HL-60 (cell line): Measurements from ENCODE around the gene ROBO4.

Experiments
- DNase-seq, 2 experiments: peaks; one replicate each; pipeline ENCODE4 v3.0.0-alpha.2; 2010 to 2020; ENCODE audit warnings: low read depth in 1 of 2, low spot score in 1 of 2
- H3K27ac ChIP-seq: fragments of 250-450 bp; sonication (Bioruptor Pico); replicated peaks from 2 replicates; pipeline ENCODE4 v1.5.1; 2020; ENCODE audit warnings: mild to moderate bottlenecking, moderate library complexity
- H3K27me3 ChIP-seq: fragments of 250-450 bp; sonication (Bioruptor Pico); 2 replicates; pipeline ENCODE4 v1.5.1; 2021; ENCODE audit warnings: mild to moderate bottlenecking, moderate library complexity; ENCODE audit not compliant: insufficient read depth, poor library complexity, severe bottlenecking
- H3K4me3 ChIP-seq: replicated peaks from 2 replicates; pipeline ENCODE4 v1.5.1; 2011; ENCODE audit warnings: mild to moderate bottlenecking, control low read depth, low read length; ENCODE audit not compliant: insufficient read depth
- CTCF ChIP-seq: IDR thresholded peaks from one replicate; pipeline ENCODE4 v1.5.1; 2011; ENCODE audit warnings: low read length, control low read depth, inconsistent platforms; ENCODE audit not compliant: insufficient read depth
- GABPA ChIP-seq: IDR thresholded peaks from 2 replicates; pipeline ENCODE4 v1.6.1; 2012; ENCODE audit warnings: low read depth
- POLR2AphosphoS5 ChIP-seq: IDR thresholded peaks from 2 replicates; pipeline ENCODE4 v1.6.1; 2012; ENCODE audit warnings: low read depth
- REST ChIP-seq: IDR thresholded peaks from 2 replicates; pipeline ENCODE4 v1.6.1; 2012; ENCODE audit warnings: low read depth; ENCODE audit not compliant: insufficient replicate concordance
- SPI1 ChIP-seq: IDR thresholded peaks from 2 replicates; pipeline ENCODE4 v1.6.1; 2012; ENCODE audit warnings: low read depth, mild to moderate bottlenecking, borderline replicate concordance

ROBO4 gene

GRCh38 chr11:124877910-124878758, 19.5 kb downstream of the ROBO4 start:
- H3K4me3 ChIP-seq, result no peak overlapping the region
- TF ChIP-seq POLR2AphosphoS5, result no peak
- TF ChIP-seq GABPA, result no peak
- no peak for TF ChIP-seq REST
- no peak for TF ChIP-seq CTCF
- TF ChIP-seq SPI1, result no peak
- peaks cover 7% of the 10 kb centered on the region for H3K27me3 ChIP-seq
- H3K27ac ChIP-seq, result no peak overlapping the region
- DNase-seq, result no peak

GRCh38 chr11:124877631-124877909, 20.1 kb downstream of the ROBO4 start:
- DNase-seq, result no peak
- Histone ChIP-seq H3K27me3 (peaks cover 7% of the 10 kb centered on the region), H3K4me3 (no peak overlapping the region), H3K27ac (no peak overlapping the region)
- TF ChIP-seq GABPA (no peak), SPI1 (no peak), CTCF (no peak), POLR2AphosphoS5 (no peak), REST (no peak)

GRCh38 chr11:124876818-124877630, 20.6 kb downstream of the ROBO4 start:
- peaks cover 7% of the 10 kb centered on the region for H3K27me3 ChIP-seq
- DNase-seq, result no peak
- H3K27ac ChIP-seq, result no peak overlapping the region
- peak overlapping the region; percentile 42; the same call in 1 of the 2 replicates for H3K4me3 ChIP-seq
- TF ChIP-seq GABPA (no peak), SPI1 (no peak), REST (no peak), CTCF (no peak), POLR2AphosphoS5 (no peak)
